Colonic mucosa (tissue), 4 donors: ENCODE data around the gene PLB1. TPM values are rescaled to one million over a fixed set of nuclear protein-coding genes. Genes with fewer than 3 reads are reported as not detected.

Experiments used
- DNase-seq: peaks from one replicate; pipeline ENCODE4 v3.0.0-alpha.2; 2020
- H3K27ac ChIP-seq: fragments of 200-600 bp; one replicate; pipeline ENCODE4 v1.8.0; 2021
- H3K27me3 ChIP-seq: fragments of 200-600 bp; one replicate; pipeline ENCODE4 v1.8.0; 2021
- H3K36me3 ChIP-seq: fragments of 200-600 bp; one replicate; pipeline ENCODE4 v1.8.0; 2021
- H3K4me1 ChIP-seq: fragments of 200-600 bp; one replicate; pipeline ENCODE4 v1.8.0; 2021; ENCODE audit warnings: mild to moderate bottlenecking
- H3K4me3 ChIP-seq: fragments of 200-600 bp; one replicate; pipeline ENCODE4 v1.8.0; 2021
- H3K9ac ChIP-seq, 2 donors: one replicate each; pipeline ENCODE4 v1.7.0; 2013; ENCODE audit warnings: control low read depth in 2 of 2, low read depth in 2 of 2, low read length in 2 of 2
- H3K9me3 ChIP-seq: fragments of 200-600 bp; one replicate; pipeline ENCODE4 v1.8.0; 2021
- CTCF ChIP-seq: fragments of 200-600 bp; IDR thresholded peaks from one replicate; pipeline ENCODE4 v1.8.0; 2022; ENCODE audit warnings: antibody characterized with exemption, mild to moderate bottlenecking
- intact Hi-C: fragments of 100-400 bp; cut with DNase I; formaldehyde crosslinking; loops from one replicate; pipeline ENCODE4 v1.14.1; 2022
- total RNA-seq, 2 donors: library from RNA; stranded (reverse); fragmentation: NEBNext Ultra II Directional in 1 of 2; extraction: Animal tissue kit (Norgen Biotek cat#: 25700) in 1 of 2; gene quantifications; one replicate each; pipeline ENCODE4 v1.2.1, GENCODE V29; 2021
- donor health status: healthy.
- donor health status: DM: no; HTN: no; CAD: no.
- donor health status: DM: no; HTN: no; CAD: no.

Gene PLB1
- total RNA-seq, 2 donors from 2014 or later = 1.3 to 3.0 TPM

DNA sequence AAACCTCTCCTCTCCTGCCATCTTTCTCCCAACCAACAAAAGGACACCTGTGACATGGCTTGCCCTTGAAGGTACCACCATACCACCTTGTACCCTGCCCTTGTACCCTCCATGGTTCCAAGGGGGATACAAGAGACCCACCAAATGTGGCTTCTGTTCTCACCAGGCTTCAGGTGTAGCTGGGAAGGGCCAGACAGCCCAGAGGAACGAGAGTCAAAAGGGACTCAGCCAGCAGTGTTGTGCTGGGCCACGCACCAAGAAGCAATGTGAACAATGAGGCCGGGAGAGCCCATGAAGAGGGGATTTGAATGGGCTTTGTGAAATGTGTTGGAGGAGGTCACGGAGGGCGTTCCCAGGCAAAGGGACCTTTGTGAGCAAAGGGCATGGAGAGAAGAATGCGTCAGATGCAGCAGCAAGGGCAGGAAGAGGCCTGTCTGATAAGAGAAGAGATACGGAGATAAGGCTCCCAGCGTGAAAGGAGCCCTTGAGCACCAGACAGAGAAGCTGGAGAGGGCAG, 48.6 kb downstream of the PLB1 start:
- TF ChIP-seq CTCF = no peak
- DNase-seq = peak; percentile 71
- Histone ChIP-seq H3K27ac (peak overlapping the region; percentile 59), H3K27me3 (no peaks in the 10 kb centered on the region), H3K4me3 (no peak overlapping the region), H3K36me3 (no peaks in the 10 kb centered on the region), H3K9me3 (no peaks in the 10 kb centered on the region), H3K9ac (peak overlapping the region in 1 of 2 donors; percentile 36), H3K4me1 (peaks cover 3% of the 10 kb centered on the region)
- intact Hi-C loops = no loop called here

GRCh38 chr2:28544922-28545589, 49.2 kb downstream of the PLB1 start:
- peak; percentile 79 for DNase-seq
- Histone ChIP-seq H3K36me3 (no peaks in the 10 kb centered on the region), H3K9ac (peak overlapping the region in 1 of 2 donors; percentile 53), H3K9me3 (no peaks in the 10 kb centered on the region), H3K27me3 (no peaks in the 10 kb centered on the region), H3K4me3 (no peak overlapping the region), H3K27ac (peak overlapping the region; percentile 59), H3K4me1 (peaks cover 3% of the 10 kb centered on the region)
- intact Hi-C loops = no loop called here
- no peak for TF ChIP-seq CTCF

DNA sequence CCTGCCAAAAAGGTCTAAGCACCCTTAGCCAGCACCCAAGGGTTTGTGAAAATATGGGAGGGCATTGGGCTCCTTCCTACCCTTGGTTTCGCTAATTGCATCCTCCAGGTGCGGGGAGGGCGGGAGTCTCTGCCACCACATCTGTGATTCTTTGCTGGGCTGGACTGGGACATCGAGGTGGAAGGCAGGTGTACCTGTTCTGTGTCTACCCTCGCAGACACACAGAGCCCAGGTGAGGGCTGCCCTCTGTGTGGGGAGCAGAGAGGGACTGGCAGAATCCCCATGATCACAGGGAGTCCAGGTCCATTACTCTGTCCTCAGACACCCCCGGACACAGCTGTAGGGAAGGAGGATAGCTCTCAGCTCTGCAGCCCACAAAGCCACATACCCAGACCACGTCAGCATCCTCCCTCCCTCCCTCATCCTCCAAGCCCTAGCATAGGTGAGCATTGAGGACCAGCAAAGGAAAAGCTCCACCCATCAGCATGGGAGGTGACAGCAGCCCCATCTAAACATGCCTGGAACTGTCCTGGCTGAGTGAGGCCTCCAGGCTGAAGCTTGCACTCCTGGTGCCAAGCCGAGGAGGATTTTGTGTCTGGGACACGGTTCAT, 49.8 kb downstream of the PLB1 start:
- no peaks in the 10 kb centered on the region for H3K27me3 ChIP-seq
- no peaks in the 10 kb centered on the region for H3K9me3 ChIP-seq
- H3K9ac ChIP-seq = peak overlapping the region in 1 of 2 donors; percentile 53
- H3K36me3 ChIP-seq = no peaks in the 10 kb centered on the region
- H3K4me3 ChIP-seq = no peak overlapping the region
- H3K4me1 ChIP-seq = peaks cover 3% of the 10 kb centered on the region
- no peak for DNase-seq
- intact Hi-C loops = no loop called here
- H3K27ac ChIP-seq = peak overlapping the region; percentile 59
- TF ChIP-seq CTCF = no peak

GRCh38 chr2:28546242-28546641, 50.4 kb downstream of the PLB1 start:
- Histone ChIP-seq H3K4me1 (peaks cover 3% of the 10 kb centered on the region), H3K27ac (no peak overlapping the region), H3K4me3 (no peak overlapping the region), H3K9me3 (no peaks in the 10 kb centered on the region), H3K9ac (peak overlapping the region in 1 of 2 donors; percentile 53), H3K36me3 (no peaks in the 10 kb centered on the region), H3K27me3 (no peaks in the 10 kb centered on the region)
- no peak for TF ChIP-seq CTCF
- intact Hi-C loops = no loop called here
- DNase-seq = no peak

DNA sequence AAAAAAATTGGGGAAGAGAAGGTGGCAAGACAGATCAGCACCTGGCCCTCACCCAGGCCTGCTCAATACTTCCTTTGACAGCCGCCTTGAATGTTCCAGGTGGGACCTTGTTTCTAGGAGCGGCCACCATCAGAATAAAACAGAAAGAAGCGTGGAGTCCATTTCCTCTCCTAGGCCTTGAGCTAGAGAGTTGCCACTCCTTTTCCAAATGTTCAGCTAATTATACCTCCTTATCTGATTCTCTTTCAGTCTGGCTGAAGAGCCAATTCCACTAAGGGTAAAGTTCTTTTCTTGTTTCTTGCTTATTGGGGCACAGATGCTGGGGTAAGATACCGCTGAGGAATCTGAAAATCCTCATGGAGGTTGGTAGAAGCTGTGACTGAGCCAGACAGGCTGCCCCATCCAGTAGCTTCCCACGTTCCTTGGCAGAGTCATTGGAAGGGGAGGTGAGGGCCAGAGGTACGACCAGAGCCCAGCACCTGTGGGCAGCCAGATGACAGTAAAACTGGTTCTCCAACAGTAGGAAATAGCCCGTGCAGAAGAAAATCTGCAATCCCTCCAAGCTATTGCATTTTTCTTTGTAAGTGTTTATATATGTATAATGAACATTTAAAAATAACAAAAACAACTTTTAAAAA, 51.5 kb downstream of the PLB1 start:
- H3K27me3 ChIP-seq = no peaks in the 10 kb centered on the region
- H3K9me3 ChIP-seq = no peaks in the 10 kb centered on the region
- no peak for DNase-seq
- H3K4me1 ChIP-seq = peaks cover 3% of the 10 kb centered on the region
- intact Hi-C loops = no loop called here
- H3K36me3 ChIP-seq = no peaks in the 10 kb centered on the region
- no peak overlapping the region for H3K4me3 ChIP-seq
- no peak overlapping the region for H3K9ac ChIP-seq
- no peak for TF ChIP-seq CTCF
- peak overlapping the region; percentile 24 for H3K27ac ChIP-seq
